HG02610 (cell line): Measurements from ENCODE around the gene PHLDA2.

Experiments
- ATAC-seq: cut with Tn5 transposase; IDR thresholded peaks from one replicate; pipeline ENCODE4 v1.9.1; 2021; ENCODE audit warnings: mild to moderate bottlenecking, moderate library complexity; ENCODE audit not compliant: unreplicated experiment

Gene PHLDA2

DNA sequence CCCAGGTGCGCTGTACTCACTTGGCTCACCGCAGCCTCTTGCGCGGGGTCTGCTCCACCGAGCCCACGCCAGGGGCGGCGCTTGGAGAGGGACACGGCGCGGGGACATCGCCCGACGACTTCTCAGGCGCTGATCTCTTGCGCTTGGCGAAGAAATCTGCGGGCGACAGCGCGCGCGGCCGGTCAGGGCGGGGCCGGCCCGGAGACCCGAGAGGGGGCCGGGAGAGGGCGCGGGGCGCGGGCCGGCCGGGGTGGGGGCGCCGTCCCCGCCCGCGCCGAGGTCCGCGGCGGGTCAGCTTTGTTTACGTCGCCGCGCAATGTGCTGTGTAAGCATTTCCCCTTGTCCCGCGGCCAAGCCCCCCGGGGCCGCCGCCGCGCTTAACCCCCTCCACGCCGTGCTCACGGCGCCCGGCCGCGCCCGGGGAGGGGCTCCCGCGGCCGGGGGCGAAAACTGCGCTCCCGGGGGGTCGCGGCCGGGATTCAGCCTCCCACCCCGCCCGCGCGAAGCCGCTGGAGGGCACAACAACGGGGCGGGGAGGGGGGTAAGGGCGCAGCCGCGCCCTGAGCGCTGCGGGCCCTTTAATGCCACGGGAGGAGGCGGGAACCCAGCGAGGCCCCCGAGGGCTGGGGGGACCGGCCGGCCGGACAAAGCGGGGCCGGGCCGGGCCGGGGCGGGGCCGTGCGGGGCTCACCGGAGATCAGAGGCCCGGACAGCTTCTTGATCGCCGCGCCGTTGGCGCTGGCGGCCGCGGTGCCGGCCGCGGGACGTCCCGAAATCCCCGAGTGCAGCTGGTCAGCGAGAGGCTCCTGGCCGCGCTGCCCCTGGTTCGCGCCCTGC, 45.0 kb downstream of the PHLDA2 start:
- ATAC-seq, result no peak

DNA sequence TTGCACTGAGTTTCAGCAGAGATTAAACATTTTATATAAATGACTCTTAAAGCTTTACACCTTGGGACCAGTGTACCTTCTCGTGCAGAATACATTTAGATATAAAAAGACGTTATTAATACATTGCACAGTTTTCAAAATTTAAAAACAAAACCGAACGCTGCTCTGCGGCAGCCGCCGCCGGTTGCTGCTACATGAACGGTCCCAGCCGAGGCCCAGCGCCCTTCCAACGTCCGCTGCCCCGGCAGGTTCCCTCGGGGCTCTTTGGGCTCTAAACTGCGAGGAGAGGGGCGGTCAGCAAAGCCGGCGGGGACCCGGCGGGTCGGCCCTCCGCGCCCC, 45.6 kb downstream of the PHLDA2 start:
- no peak for ATAC-seq

DNA sequence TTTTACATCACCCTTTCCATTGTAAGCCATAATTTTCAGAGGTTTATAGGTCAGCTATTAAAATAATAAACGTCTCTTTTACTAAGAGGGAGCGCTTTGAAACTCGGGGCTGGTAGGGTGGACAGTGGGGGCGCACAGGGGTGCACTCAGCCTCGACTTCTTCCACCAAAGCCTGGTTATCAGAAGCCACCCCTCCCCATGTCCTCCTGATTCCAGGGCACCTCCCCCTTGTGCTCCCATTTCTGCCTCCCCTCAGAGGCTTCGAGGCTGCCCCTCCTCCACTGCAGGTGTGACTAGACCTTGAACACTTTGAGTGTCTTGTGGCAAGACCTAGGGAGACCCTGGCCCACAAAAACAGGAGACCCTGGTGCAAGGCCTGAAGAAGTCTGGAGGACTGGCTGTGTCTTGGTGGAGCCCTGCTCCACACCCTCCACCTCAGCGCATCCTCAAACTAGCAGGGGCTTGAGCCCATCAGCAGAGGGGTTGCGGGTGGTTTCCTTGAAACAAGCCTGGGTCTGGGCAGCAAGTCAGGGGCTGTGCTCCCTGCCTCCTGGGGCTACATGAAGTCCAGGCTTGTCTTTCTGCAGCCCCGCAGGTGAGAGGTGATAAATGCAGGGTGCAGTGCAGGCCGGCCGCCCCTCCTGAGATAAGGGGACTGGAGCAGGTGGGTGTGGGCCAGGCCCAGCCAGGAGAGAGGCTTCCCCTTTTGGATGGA, 46.7 kb downstream of the PHLDA2 start:
- no peak for ATAC-seq

DNA sequence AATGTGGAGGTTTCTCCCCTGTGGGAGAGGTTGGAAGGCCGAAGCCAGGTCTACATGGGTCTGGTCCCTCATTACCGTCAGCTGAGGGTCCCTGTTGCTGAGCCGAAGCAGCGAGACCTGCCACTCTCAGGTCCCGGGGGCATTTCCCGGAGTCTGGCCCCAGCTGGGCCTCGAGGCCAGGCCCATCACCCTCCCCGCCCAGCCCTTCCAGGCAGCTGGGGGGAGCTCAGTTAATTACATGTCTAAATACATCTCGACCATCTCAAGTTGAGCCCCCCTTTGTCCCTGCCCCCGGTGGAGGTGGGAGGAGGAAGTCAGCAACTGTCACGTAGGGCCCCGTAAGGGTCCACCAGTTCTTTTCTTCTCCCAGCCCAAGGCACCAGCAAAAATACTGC, 47.2 kb downstream of the PHLDA2 start:
- ATAC-seq, result no peak

DNA sequence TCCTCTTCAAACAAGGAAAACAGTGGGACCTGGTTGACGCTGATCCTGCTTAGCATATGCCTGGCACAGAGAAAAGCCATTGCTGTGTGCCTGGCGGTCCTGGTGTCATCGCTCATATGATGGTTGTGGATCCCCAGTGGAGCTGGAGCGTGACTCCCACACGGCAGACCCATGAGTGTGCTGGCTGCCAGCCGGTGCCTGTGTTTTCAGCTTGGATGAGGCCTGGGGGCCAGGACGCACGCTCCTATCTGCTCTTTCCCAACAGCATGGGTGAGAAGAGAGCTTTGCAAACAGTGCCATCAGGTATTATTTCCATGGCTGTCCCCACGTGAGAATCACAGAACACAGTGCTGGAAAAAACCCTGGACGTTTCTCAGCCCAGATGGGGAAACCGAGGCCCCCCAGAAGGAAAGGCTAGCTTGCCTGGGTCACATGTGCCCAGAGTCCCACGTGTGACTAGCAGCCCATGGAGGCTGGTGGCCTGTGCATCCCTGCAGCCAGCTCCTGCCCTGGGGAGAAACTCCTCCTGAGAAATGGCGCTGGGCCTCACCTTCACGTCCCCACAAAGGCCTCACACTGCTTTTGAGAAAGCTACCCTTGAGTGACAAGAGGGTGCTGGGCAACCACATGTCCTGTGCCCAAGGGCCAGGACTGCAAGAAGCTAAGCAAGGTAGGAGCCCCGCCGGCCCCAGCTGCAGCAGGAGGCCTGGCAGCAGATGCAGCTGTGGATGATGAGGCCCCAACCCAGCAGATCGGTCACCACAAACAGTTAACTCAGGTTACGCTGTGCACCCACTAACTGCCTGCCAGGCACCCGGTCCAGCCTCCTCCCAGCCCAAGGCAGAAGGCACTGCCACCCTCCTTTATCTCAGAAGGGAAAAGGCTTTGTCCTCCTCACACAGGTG, 47.9 kb downstream of the PHLDA2 start:
- no peak for ATAC-seq

DNA sequence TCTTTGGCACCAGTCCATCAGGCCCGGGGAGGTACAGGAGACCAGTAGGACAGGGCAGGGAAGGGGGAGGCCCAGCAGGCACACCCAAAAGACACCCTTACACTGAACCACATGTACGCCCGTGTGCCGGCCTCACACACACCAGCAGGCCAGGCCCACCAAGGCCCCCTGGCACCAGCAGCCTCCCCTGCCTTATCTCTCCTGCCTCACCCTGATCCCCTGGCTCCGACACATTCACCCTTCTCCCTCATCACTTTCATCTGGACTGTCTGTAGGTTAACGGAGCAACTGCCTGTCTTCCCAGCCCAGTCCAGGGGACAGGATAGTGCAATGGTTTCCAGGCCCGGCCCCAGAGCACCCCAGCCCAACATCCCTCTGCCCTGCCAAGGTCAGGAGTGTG, 48.6 kb downstream of the PHLDA2 start:
- ATAC-seq, result no peak

DNA sequence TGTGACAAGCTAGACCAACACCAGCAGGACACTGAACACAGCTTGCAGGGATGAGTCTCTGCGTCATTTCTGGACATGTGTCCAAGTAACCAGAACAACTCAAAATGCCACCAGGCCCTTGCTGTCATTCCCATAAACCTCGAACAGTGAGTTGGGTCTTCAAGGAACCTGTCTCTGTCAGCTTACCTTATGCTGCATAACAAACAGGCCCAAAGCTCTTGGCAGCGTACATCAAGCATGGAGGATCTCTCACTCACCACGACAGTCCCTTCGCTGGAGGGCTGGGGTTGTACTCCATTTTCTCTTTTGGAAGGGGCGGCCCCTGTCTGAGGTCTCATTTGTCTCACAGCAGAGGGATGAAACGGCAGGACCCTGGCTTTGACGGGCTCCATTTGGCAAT, 50.4 kb downstream of the PHLDA2 start:
- ATAC-seq, result no peak
